GM12878 (cell line): ENCODE results near the gene ROR2. TPM values are rescaled to one million over a fixed set of nuclear protein-coding genes. Genes with fewer than 3 reads are reported as not detected.

ENCODE experiments used
- CHD2 ChIP-seq: IDR thresholded peaks from 2 replicates; pipeline ENCODE4 v1.6.1; 2011; ENCODE audit warnings: low read depth, low read length, improper control_type of control experiment, borderline replicate concordance
- HSF1 ChIP-seq: fragments of 150-350 bp; IDR thresholded peaks from 2 replicates; pipeline ENCODE4 v1.6.1; 2014; ENCODE audit warnings: mild to moderate bottlenecking, low read depth, low read length
- IKZF1 ChIP-seq: fragments of 450-650 bp; conservative IDR thresholded peaks from 2 replicates; pipeline ENCODE4 v1.6.1; 2017; ENCODE audit warnings: antibody characterized with exemption, mild to moderate bottlenecking
- ZBTB11 ChIP-seq: fragments of 450-650 bp; formaldehyde crosslinking; IDR thresholded peaks from 2 replicates; pipeline ENCODE4 v1.5.0; 2022; ENCODE audit warnings: mild to moderate bottlenecking, missing genetic modification characterization
- ZNF592 ChIP-seq: fragments of 450-650 bp; IDR thresholded peaks from 2 replicates; pipeline ENCODE4 v1.6.1; 2017; ENCODE audit warnings: mild to moderate bottlenecking, moderate library complexity
- polyA plus RNA-seq, 11 experiments: library from polyadenylated mRNA; depleted of rRNA in 4 of 11; unstranded in 6 of 11; stranded (reverse) in 5 of 11; fragments of >200 nt; fragmentation: Nextera tagmentation in 4 of 11; fragmentation: Illumina TruSeq in 1 of 11; extraction: Ambion mirVana in 4 of 11; extraction: Trizol in 1 of 11; gene quantifications; 1 replicate in 1 of 11; 2 replicates in 10 of 11; pipeline versions ENCODE4 v1.2.1 to v1.2.3, GENCODE V29; 2011 to 2016; ENCODE audit warnings: inconsistent platforms in 2 of 11, missing spikeins in 2 of 11, low read depth in 1 of 11
- total RNA-seq, 4 experiments: library from RNA; depleted of rRNA in 3 of 4; stranded (reverse); fragments of >200 nt in 3 of 4; fragmentation: Illumina TruSeq in 1 of 4; extraction: Trizol in 1 of 4; gene quantifications; 2 replicates each; pipeline versions ENCODE4 v1.2.1 to v1.2.3, GENCODE V29; 2013 to 2021

Gene ROR2
- total and polyA plus RNA-seq, 10 of the 15 experiments (the other 5 are each of a cell fraction or from before 2014, with no cell fraction given): 0.03 to 0.05 TPM; not detected in 8

GRCh38 chr9:91642771-91643170 is 307.3 kb downstream of the ROR2 start (continued):
- TF ChIP-seq ZBTB11 (CRISPR knock-in tag): no peak
- TF ChIP-seq CHD2: no peak
- no peak for TF ChIP-seq ZNF592
- TF ChIP-seq HSF1: no peak
- TF ChIP-seq IKZF1: no peak
